CD4-positive, alpha-beta memory T cell (primary cell): Measurements from ENCODE around the gene NCOR2. TPM values are rescaled to one million over a fixed set of nuclear protein-coding genes. Genes with fewer than 3 reads are reported as not detected.

Experiments
- CTCF ChIA-PET: fragments of 350-600 bp; sonication (Branson Sonifier 250); formaldehyde crosslinking; loops from one replicate; lab custom pipeline; 2021; ENCODE audit warnings: inconsistent platforms; ENCODE audit not compliant: partially characterized antibody; lab: Charles Lee
- POLR2A ChIA-PET: fragments of 350-600 bp; sonication (Branson Sonifier 250); formaldehyde crosslinking; loops from one replicate; lab custom pipeline; 2021; ENCODE audit not compliant: partially characterized antibody; lab: Charles Lee
- DNase-seq, 5 donors: peaks; one replicate each; pipeline versions ENCODE4 v3.0.0 to v3.0.0-alpha.2; 2020 to 2022; ENCODE audit warnings: mixed read lengths in 1 of 5
- H3K27ac ChIP-seq: one replicate; pipeline ENCODE4 v1.7.0; 2013; ENCODE audit warnings: low read depth, low read length
- H3K27me3 ChIP-seq: 2 replicates; pipeline ENCODE4 v1.7.0; 2013; ENCODE audit warnings: mild to moderate bottlenecking, low read length, moderate library complexity; ENCODE audit not compliant: insufficient read depth
- H3K36me3 ChIP-seq: 2 replicates; pipeline ENCODE4 v1.7.0; 2013; ENCODE audit warnings: mild to moderate bottlenecking, low read length, moderate library complexity; ENCODE audit not compliant: insufficient read depth
- H3K4me1 ChIP-seq: 2 replicates; pipeline ENCODE4 v1.7.0; 2013; ENCODE audit warnings: mild to moderate bottlenecking, low read length, moderate library complexity; ENCODE audit not compliant: insufficient read depth
- H3K4me3 ChIP-seq, 2 donors: one replicate each; pipeline ENCODE4 v1.7.0; 2013; ENCODE audit warnings: low read length in 2 of 2, mild to moderate bottlenecking in 1 of 2
- H3K9me3 ChIP-seq, 2 donors: one replicate each; pipeline ENCODE4 v1.7.0; 2013; ENCODE audit warnings: low read length in 2 of 2, control low read depth in 1 of 2; ENCODE audit not compliant: control insufficient read depth in 1 of 2
- H3K27ac Mint-ChIP-seq, 7 donors: one replicate each; pipeline ENCODE4 v1.8.0; 2020 to 2021; ENCODE audit warnings: mixed read lengths in 7 of 7, mild to moderate bottlenecking in 6 of 7, inconsistent platforms in 3 of 7, moderate library complexity in 3 of 7
- H3K27me3 Mint-ChIP-seq, 2 donors: one replicate each; pipeline ENCODE4 v1.8.0; 2020 to 2021; ENCODE audit warnings: mixed read lengths in 2 of 2
- H3K36me3 Mint-ChIP-seq, 2 donors: one replicate each; pipeline ENCODE4 v1.8.0; 2020 to 2021; ENCODE audit warnings: mixed read lengths in 2 of 2, inconsistent platforms in 1 of 2, mild to moderate bottlenecking in 1 of 2
- H3K4me1 Mint-ChIP-seq, 4 donors: one replicate each; pipeline ENCODE4 v1.8.0; 2020 to 2021; ENCODE audit warnings: mixed read lengths in 4 of 4, mild to moderate bottlenecking in 1 of 4
- H3K4me3 Mint-ChIP-seq, 8 donors: one replicate each; pipeline ENCODE4 v1.8.0; 2020 to 2021; ENCODE audit warnings: mixed read lengths in 8 of 8, mild to moderate bottlenecking in 7 of 8, moderate library complexity in 6 of 8, inconsistent platforms in 3 of 8
- H3K9me3 Mint-ChIP-seq, 8 donors: one replicate each; pipeline ENCODE4 v1.8.0; 2020 to 2021; ENCODE audit warnings: mixed read lengths in 8 of 8, mild to moderate bottlenecking in 5 of 8, inconsistent platforms in 3 of 8, moderate library complexity in 1 of 8
- intact Hi-C: fragments of 100-400 bp; cut with micrococcal nuclease; formaldehyde crosslinking; loops from one replicate; pipeline ENCODE4 v1.15.1; 2023
- polyA plus RNA-seq, 2 donors: library from polyadenylated mRNA; unstranded; fragments of 300-500 nt; fragmentation: Illumina TruSeq; gene quantifications; one replicate each; pipeline ENCODE4 v1.2.3, GENCODE V29; 2021
- total RNA-seq, 2 experiments: library from RNA; stranded (reverse); gene quantifications; one replicate each; pipeline ENCODE4 v1.2.3, GENCODE V29; 2021

Gene NCOR2
- total and polyA plus RNA-seq, 4 experiments from 2014 or later = 0.37 to 105 (median 54.5) TPM

- intact Hi-C loops = no loop called here
- Mint-ChIP-seq H3K27me3 (no peaks in the 10 kb centered on the region), H3K4me1 (peaks cover 8 to 40% (median 17%) of the 10 kb centered on the region in 4 donors), H3K36me3 (peaks cover 5 to 6% of the 10 kb centered on the region in 2 donors), H3K4me3 (no peak overlapping the region), H3K27ac (no peak overlapping the region), H3K9me3 (no peaks in the 10 kb centered on the region)
- no peaks in the 10 kb centered on the region for H3K27me3 ChIP-seq
- H3K4me1 ChIP-seq = no peaks in the 10 kb centered on the region
- CTCF ChIA-PET = no interaction called here
- no peak overlapping the region for H3K4me3 ChIP-seq
- DNase-seq = no peak
- H3K9me3 ChIP-seq = no peaks in the 10 kb centered on the region
- no peaks in the 10 kb centered on the region for H3K36me3 ChIP-seq
- no peak overlapping the region for H3K27ac ChIP-seq
- POLR2A ChIA-PET = no interaction called here
Observed at GRCh38 chr12:124519746-124520145, 47.7 kb downstream of the NCOR2 start.

- Mint-ChIP-seq H3K27ac (no peak overlapping the region), H3K27me3 (no peaks in the 10 kb centered on the region), H3K4me1 (peaks cover 7 to 36% (median 11%) of the 10 kb centered on the region in 4 donors), H3K9me3 (no peaks in the 10 kb centered on the region), H3K36me3 (peaks cover 3 to 5% of the 10 kb centered on the region in 2 donors), H3K4me3 (no peak overlapping the region)
- no peak for DNase-seq
- intact Hi-C loops = no loop called here
- Histone ChIP-seq H3K9me3 (no peaks in the 10 kb centered on the region), H3K4me3 (no peak overlapping the region), H3K4me1 (peaks cover 3% of the 10 kb centered on the region), H3K36me3 (no peaks in the 10 kb centered on the region), H3K27me3 (no peaks in the 10 kb centered on the region), H3K27ac (no peak overlapping the region)
- POLR2A ChIA-PET = no interaction called here
- CTCF ChIA-PET = no interaction called here
Observed at GRCh38 chr12:124518051-124518932, 49.1 kb downstream of the NCOR2 start.
